ENCODE data around the gene TRMT10B. TPM values are rescaled to one million over a fixed set of nuclear protein-coding genes. Genes with fewer than 3 reads are reported as not detected.

Gene TRMT10B
- total and polyA plus RNA-seq, 2 of the 13 experiments (the other 11 are each of a cell fraction or from before 2014, with no cell fraction given) = 3.1 to 3.9 TPM

DNA sequence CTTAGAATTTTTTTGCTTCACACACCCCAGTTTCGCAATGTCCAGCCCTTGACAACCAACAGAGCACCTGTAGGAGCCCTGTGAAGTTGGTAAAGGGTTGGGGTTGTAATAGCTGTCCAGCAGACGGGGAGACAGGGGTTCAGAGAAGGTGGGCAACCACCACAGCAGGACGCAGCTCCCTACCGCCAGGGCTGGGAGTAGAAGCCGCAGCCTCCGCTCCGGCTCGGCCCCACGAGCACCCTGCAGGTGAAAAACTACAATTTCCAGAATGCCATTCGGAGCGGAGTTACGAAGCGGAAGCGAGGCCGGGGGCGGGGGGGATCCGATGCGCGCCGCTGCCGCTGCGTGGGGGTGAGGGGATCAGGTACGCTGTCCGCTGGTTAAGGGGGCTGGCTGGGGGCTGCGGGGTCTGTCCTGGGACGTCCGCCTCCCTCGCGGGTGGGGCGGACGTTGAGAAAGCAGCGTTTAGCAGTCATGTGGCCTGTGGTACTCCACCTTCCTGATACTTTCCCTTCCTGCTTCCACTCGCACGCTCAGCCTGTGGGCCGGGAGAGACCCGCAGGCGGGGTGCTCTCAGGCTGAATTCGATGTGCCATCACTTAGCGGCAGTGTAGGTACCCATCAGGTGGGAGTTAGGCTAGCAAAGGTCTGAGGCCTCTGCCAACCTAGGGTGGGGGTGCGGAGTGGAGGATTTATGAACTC is at the start of gene TRMT10B (continued):
- TF ChIP-seq ZNF318 (CRISPR knock-in tag; IDR thresholded peaks at IDR 0.05) (no peak), ZNF501 (CRISPR knock-in tag; IDR thresholded peaks at IDR 0.05) (peak; percentile 78), ZMAT3 (CRISPR knock-in tag; conservative IDR thresholded peaks at IDR 0.05) (no peak), ZSCAN29 (CRISPR knock-in tag; conservative IDR thresholded peaks at IDR 0.05) (no peak), RFXANK (CRISPR knock-in tag; IDR thresholded peaks at IDR 0.05) (no peak), ZNF768 (CRISPR knock-in tag; IDR thresholded peaks at IDR 0.05) (peak; percentile 73; the same call in 1 of the 2 replicates), EEA1 (CRISPR knock-in tag; IDR thresholded peaks at IDR 0.05; ENCODE audit: borderline replicate concordance) (no peak), GABPB1 (CRISPR knock-in tag; IDR thresholded peaks at IDR 0.05) (peak; percentile 95), ZNF160 (CRISPR knock-in tag; IDR thresholded peaks at IDR 0.05) (no peak), NR2C2 (CRISPR knock-in tag; IDR thresholded peaks at IDR 0.05; ENCODE audit: borderline replicate concordance) (no peak), ZNF644 (CRISPR knock-in tag; IDR thresholded peaks at IDR 0.05; ENCODE audit: low read depth) (no peak), ZNF362 (CRISPR knock-in tag; IDR thresholded peaks at IDR 0.05; ENCODE audit: borderline replicate concordance) (no peak), BRD4 (CRISPR knock-in tag; IDR thresholded peaks at IDR 0.05) (no peak)
- TF ChIP-seq, protein P1, sequence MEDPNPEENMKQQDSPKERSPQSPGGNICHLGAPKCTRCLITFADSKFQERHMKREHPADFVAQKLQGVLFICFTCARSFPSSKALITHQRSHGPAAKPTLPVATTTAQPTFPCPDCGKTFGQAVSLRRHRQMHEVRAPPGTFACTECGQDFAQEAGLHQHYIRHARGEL (CRISPR knock-in tag; IDR thresholded peaks at IDR 0.05) = no peak
- TF ChIP-seq, protein P2, sequence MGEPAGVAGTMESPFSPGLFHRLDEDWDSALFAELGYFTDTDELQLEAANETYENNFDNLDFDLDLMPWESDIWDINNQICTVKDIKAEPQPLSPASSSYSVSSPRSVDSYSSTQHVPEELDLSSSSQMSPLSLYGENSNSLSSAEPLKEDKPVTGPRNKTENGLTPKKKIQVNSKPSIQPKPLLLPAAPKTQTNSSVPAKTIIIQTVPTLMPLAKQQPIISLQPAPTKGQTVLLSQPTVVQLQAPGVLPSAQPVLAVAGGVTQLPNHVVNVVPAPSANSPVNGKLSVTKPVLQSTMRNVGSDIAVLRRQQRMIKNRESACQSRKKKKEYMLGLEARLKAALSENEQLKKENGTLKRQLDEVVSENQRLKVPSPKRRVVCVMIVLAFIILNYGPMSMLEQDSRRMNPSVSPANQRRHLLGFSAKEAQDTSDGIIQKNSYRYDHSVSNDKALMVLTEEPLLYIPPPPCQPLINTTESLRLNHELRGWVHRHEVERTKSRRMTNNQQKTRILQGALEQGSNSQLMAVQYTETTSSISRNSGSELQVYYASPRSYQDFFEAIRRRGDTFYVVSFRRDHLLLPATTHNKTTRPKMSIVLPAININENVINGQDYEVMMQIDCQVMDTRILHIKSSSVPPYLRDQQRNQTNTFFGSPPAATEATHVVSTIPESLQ (CRISPR knock-in tag; conservative IDR thresholded peaks at IDR 0.05) = no peak
